Measurements from ENCODE around the gene ARHGEF6.
A peak's percentile ranks its signal among the peaks of the same experiment; 100 is the strongest.

ARHGEF6 gene

DNA sequence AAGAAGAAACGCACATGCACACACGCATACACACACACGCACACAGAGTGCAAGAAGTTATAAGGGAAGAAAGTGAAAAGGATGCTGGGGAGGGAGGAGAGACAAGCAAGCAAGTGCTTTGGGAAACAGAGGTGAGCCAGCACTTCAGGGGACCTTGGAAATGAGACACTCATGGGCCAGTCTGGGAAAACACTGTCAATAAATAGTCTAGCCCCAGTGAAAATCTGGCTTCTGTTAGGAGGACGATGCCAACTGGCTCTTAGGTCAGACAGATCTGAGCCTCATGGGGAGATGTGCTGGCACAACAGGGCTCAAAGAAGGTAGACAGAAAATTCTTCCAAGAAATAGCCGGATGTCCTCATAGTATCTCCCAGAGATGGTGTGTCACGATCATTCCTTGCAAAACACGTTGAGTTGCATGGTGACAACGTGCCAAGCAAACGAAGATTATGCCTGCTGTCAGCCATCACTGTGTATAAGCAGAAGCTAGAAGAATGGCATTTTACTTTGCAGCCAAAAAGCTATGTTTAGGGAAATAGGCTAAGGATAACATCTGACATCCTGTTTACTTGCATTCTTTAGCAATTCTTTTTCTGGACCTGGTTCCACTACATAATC, 557 bp upstream of the ARHGEF6 start:
- peak overlapping the region; percentile 97 for H3K9ac ChIP-seq (ENCODE audit: low read depth, low read length, poor library complexity, severe bottlenecking)
- H3K4me2 ChIP-seq (ENCODE audit: low read depth, low read length, poor library complexity, severe bottlenecking), result peak overlapping the region; percentile 96
- peaks cover 35% of the 10 kb centered on the region for H3K4me1 ChIP-seq (ENCODE audit: insufficient read depth, low read length, poor library complexity, severe bottlenecking)
- TF ChIP-seq EZH2phosphoT487 (IDR thresholded peaks at IDR 0.05; ENCODE audit: borderline replicate concordance), result no peak
- TF ChIP-seq, protein P1, sequence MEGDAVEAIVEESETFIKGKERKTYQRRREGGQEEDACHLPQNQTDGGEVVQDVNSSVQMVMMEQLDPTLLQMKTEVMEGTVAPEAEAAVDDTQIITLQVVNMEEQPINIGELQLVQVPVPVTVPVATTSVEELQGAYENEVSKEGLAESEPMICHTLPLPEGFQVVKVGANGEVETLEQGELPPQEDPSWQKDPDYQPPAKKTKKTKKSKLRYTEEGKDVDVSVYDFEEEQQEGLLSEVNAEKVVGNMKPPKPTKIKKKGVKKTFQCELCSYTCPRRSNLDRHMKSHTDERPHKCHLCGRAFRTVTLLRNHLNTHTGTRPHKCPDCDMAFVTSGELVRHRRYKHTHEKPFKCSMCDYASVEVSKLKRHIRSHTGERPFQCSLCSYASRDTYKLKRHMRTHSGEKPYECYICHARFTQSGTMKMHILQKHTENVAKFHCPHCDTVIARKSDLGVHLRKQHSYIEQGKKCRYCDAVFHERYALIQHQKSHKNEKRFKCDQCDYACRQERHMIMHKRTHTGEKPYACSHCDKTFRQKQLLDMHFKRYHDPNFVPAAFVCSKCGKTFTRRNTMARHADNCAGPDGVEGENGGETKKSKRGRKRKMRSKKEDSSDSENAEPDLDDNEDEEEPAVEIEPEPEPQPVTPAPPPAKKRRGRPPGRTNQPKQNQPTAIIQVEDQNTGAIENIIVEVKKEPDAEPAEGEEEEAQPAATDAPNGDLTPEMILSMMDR (conservative IDR thresholded peaks at IDR 0.05; ENCODE audit: low read length), result no peak
- no peaks in the 10 kb centered on the region for H3K27me3 ChIP-seq (ENCODE audit: insufficient read depth, low read length, poor library complexity, severe bottlenecking)
- H3K9me2 ChIP-seq (replicated peaks; ENCODE audit: low read depth, low read length), result no peaks in the 10 kb centered on the region
- H3K36me3 ChIP-seq (ENCODE audit: insufficient read depth, low read length), result no peaks in the 10 kb centered on the region
- H4K20me1 ChIP-seq (ENCODE audit: insufficient read depth, low read length, poor library complexity, severe bottlenecking), result peaks cover 4% of the 10 kb centered on the region
- peak overlapping the region; percentile 89 for H3K4me3 ChIP-seq (ENCODE audit: low read length, poor library complexity, severe bottlenecking)
- no peaks in the 10 kb centered on the region for H3K9me3 ChIP-seq (ENCODE audit: insufficient read depth, low read depth, low read length)
- H3K79me2 ChIP-seq (ENCODE audit: insufficient read depth, low read length), result peaks cover 39% of the 10 kb centered on the region
- H3F3A ChIP-seq (ENCODE audit: low read depth), result no peaks in the 10 kb centered on the region
- peak overlapping the region; percentile 66; the same call in 1 of the 2 replicates for H2AFZ ChIP-seq (ENCODE audit: low read length)

DNA sequence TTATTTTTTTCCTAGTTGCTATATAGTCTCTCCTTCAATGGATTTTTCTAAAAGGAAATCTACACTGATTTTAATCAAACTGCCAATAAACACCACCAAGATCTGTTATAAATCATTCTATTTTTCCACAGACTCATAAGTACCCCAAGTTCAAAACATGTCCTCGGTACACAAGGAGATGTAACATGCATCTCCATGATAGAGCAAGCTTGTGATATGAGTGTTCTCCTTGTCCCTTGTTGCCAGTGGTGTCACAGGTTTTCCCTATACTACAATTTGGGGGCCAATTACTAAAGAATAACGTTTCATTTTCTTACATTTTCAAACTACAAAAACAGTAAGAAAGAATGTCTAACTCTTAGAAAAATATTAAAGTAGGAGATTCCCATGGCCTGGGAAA, 491 bp downstream of the ARHGEF6 start:
- H3K4me2 ChIP-seq (ENCODE audit: low read depth, low read length, poor library complexity, severe bottlenecking), result peak overlapping the region; percentile 96
- H4K20me1 ChIP-seq (ENCODE audit: insufficient read depth, low read length, poor library complexity, severe bottlenecking), result peaks cover 4% of the 10 kb centered on the region
- peaks cover 35% of the 10 kb centered on the region for H3K4me1 ChIP-seq (ENCODE audit: insufficient read depth, low read length, poor library complexity, severe bottlenecking)
- H3K36me3 ChIP-seq (ENCODE audit: insufficient read depth, low read length), result no peaks in the 10 kb centered on the region
- H3K79me2 ChIP-seq (ENCODE audit: insufficient read depth, low read length), result peaks cover 49% of the 10 kb centered on the region
- TF ChIP-seq, protein P1 (conservative IDR thresholded peaks at IDR 0.05; ENCODE audit: low read length), result no peak
- TF ChIP-seq EZH2phosphoT487 (IDR thresholded peaks at IDR 0.05; ENCODE audit: borderline replicate concordance), result no peak
- no peaks in the 10 kb centered on the region for H3K9me3 ChIP-seq (ENCODE audit: insufficient read depth, low read depth, low read length)
- H3K9ac ChIP-seq (ENCODE audit: low read depth, low read length, poor library complexity, severe bottlenecking), result peak overlapping the region; percentile 97
- H2AFZ ChIP-seq (ENCODE audit: low read length), result no peak overlapping the region
- peak overlapping the region; percentile 89 for H3K4me3 ChIP-seq (ENCODE audit: low read length, poor library complexity, severe bottlenecking)
- no peaks in the 10 kb centered on the region for H3K9me2 ChIP-seq (replicated peaks; ENCODE audit: low read depth, low read length)
- no peaks in the 10 kb centered on the region for H3F3A ChIP-seq (ENCODE audit: low read depth)
- no peaks in the 10 kb centered on the region for H3K27me3 ChIP-seq (ENCODE audit: insufficient read depth, low read length, poor library complexity, severe bottlenecking)

GRCh38 chrX:136779346-136779781, 1.4 kb downstream of the ARHGEF6 start:
- no peaks in the 10 kb centered on the region for H3K9me3 ChIP-seq (ENCODE audit: insufficient read depth, low read depth, low read length)
- H3K36me3 ChIP-seq (ENCODE audit: insufficient read depth, low read length), result no peaks in the 10 kb centered on the region
- peak overlapping the region; percentile 89 for H3K4me3 ChIP-seq (ENCODE audit: low read length, poor library complexity, severe bottlenecking)
- peaks cover 4% of the 10 kb centered on the region for H4K20me1 ChIP-seq (ENCODE audit: insufficient read depth, low read length, poor library complexity, severe bottlenecking)
- peaks cover 56% of the 10 kb centered on the region for H3K79me2 ChIP-seq (ENCODE audit: insufficient read depth, low read length)
- H3F3A ChIP-seq (ENCODE audit: low read depth), result no peaks in the 10 kb centered on the region
- H3K9ac ChIP-seq (ENCODE audit: low read depth, low read length, poor library complexity, severe bottlenecking), result peak overlapping the region; percentile 97
- H3K4me1 ChIP-seq (ENCODE audit: insufficient read depth, low read length, poor library complexity, severe bottlenecking), result peaks cover 34% of the 10 kb centered on the region
- H2AFZ ChIP-seq (ENCODE audit: low read length), result peak overlapping the region; percentile 46; the same call in 1 of the 2 replicates
- H3K27me3 ChIP-seq (ENCODE audit: insufficient read depth, low read length, poor library complexity, severe bottlenecking), result no peaks in the 10 kb centered on the region
- no peaks in the 10 kb centered on the region for H3K9me2 ChIP-seq (replicated peaks; ENCODE audit: low read depth, low read length)
- peak overlapping the region; percentile 96 for H3K4me2 ChIP-seq (ENCODE audit: low read depth, low read length, poor library complexity, severe bottlenecking)
- TF ChIP-seq, protein P1 (conservative IDR thresholded peaks at IDR 0.05; ENCODE audit: low read length), result no peak
- TF ChIP-seq EZH2phosphoT487 (IDR thresholded peaks at IDR 0.05; ENCODE audit: borderline replicate concordance), result no peak

Data from Loucy (cell line).